Left lung (tissue), 14 donors: ENCODE results near the gene USP53. TPM values are rescaled to one million over a fixed set of nuclear protein-coding genes. Genes with fewer than 3 reads are reported as not detected.
"Not testable (repeated sequence)": the region's sequence is repeated elsewhere in the genome, so short reads cannot be mapped to it uniquely, and the experiment has no call there.

Experiments
- ATAC-seq: fragments of 200-7000 bp; cut with Tn5 transposase; one replicate; pipeline ENCODE4 v1.9.1; 2020; ENCODE audit warnings: moderate library complexity
- DNase-seq, 4 donors: peaks; one replicate each; pipeline ENCODE4 v3.0.0-alpha.2; 2013 to 2020
- H3K27ac ChIP-seq, 2 donors: fragments of 200-600 bp; sonication (generic) in 1 of 2; one replicate each; pipeline versions ENCODE4 v1.5.0 to v1.8.0; 2020 to 2021
- H3K27me3 ChIP-seq, 2 donors: fragments of 200-600 bp; sonication (generic) in 1 of 2; one replicate each; pipeline versions ENCODE4 v1.5.0 to v1.8.0; 2020 to 2021
- H3K36me3 ChIP-seq, 2 donors: fragments of 200-600 bp; sonication (generic) in 1 of 2; one replicate each; pipeline versions ENCODE4 v1.5.0 to v1.8.0; 2020 to 2021
- H3K4me1 ChIP-seq, 2 donors: fragments of 200-600 bp; one replicate each; pipeline ENCODE4 v1.8.0; 2021
- H3K4me3 ChIP-seq, 2 donors: fragments of 200-600 bp; sonication (generic) in 1 of 2; one replicate each; pipeline versions ENCODE4 v1.5.0 to v1.8.0; 2020 to 2021; ENCODE audit warnings: mild to moderate bottlenecking in 1 of 2
- H3K9me3 ChIP-seq, 2 donors: fragments of 200-600 bp; sonication (generic) in 1 of 2; one replicate each; pipeline versions ENCODE4 v1.5.0 to v1.8.0; 2020 to 2021
- intact Hi-C, 2 donors: fragments of 100-400 bp; cut with DNase I; formaldehyde crosslinking; loops; one replicate each; pipeline versions ENCODE4 v1.11.2 to v1.14.2; 2022
- long read RNA-seq, 12 donors: library from polyadenylated mRNA in 2 of 12; unstranded in 2 of 12; transcript quantifications; one replicate each; pipeline ENCODE4 v2.0.0 and lab custom pipeline, GENCODE V29; 2019 to 2026
- polyA plus RNA-seq, 6 donors: library from polyadenylated mRNA; unstranded; fragments of 120-200 nt; gene quantifications; one replicate each; pipeline ENCODE4 v1.2.1, GENCODE V29; 2013; ENCODE audit not compliant: insufficient read length in 6 of 6
- total RNA-seq, 2 donors: library from RNA; stranded (reverse); fragmentation: NEBNext Ultra II Directional; extraction: Animal tissue kit (Norgen Biotek cat#: 25700); gene quantifications; one replicate each; pipeline ENCODE4 v1.2.1, GENCODE V29; 2021
- TF ChIP-seq, protein P1 (sequence below), 2 donors: fragments of 200-600 bp; sonication (generic) in 1 of 2; IDR thresholded peaks; one replicate each; pipeline versions ENCODE4 v1.5.0 to v1.8.0; 2021; ENCODE audit warnings: antibody characterized with exemption in 2 of 2
- donor health status: DM: no; HTN: yes; CAD: no.
- donor health status: DM: no; HTN: no; CAD: no.

Gene USP53
- total RNA-seq: 10 to 100 TPM; 25.4 to 30.0 TPM
- 10 to 100 TPM; 25.9 to 51.5 (median 32.0) TPM for polyA plus RNA-seq
- long read RNA-seq, donor 1: 0 reads
- long read RNA-seq, donor 2, full-length matches to known transcripts: 1 of 604 reads
- long read RNA-seq, donor 2, partial matches to known transcripts: 596 of 604 reads
- long read RNA-seq, donor 2, other reads (novel, unspliced or antisense): 7 of 604 reads
- long read RNA-seq, donor 3: 0 reads
- long read RNA-seq, donor 4, partial matches to known transcripts: 3 of 12 reads
- long read RNA-seq, donor 4, other reads (novel, unspliced or antisense): 8 of 12 reads
- long read RNA-seq, donor 5: 0 reads
- long read RNA-seq, donor 6: 0 reads
- long read RNA-seq, donor 7, full-length matches to known transcripts: 1 of 1 reads
- long read RNA-seq, donor 7, partial matches to known transcripts: 0 of 1 reads
- long read RNA-seq, donor 7, other reads (novel, unspliced or antisense): 0 of 1 reads
- long read RNA-seq, donor 8, partial matches to known transcripts: 8 of 8 reads
- long read RNA-seq, donor 8, other reads (novel, unspliced or antisense): 0 of 8 reads
- long read RNA-seq, donor 9: 0 reads
- long read RNA-seq, donor 10, partial matches to known transcripts: 2 of 4 reads
- long read RNA-seq, donor 10, other reads (novel, unspliced or antisense): 1 of 4 reads
- long read RNA-seq, donor 11: 0 reads
- long read RNA-seq, donor 12: 0 reads

GRCh38 chr4:119212234-119212963, at the start of gene USP53:
Gene USP53 (plus strand): TSS chr4:119212713. CDS start chr4:119239760, 27,047 bp downstream.
- Histone ChIP-seq H3K27me3 (no peaks in the 10 kb centered on the region), H3K4me1 (peaks cover 6 to 22% of the 10 kb centered on the region in 2 donors), H3K27ac (peak within 1 kb of the TSS; percentile 89 to 95), H3K36me3 (no peaks in the 10 kb centered on the region), H3K9me3 (no peaks in the 10 kb centered on the region), H3K4me3 (peak within 1 kb of the TSS; percentile 68 to 71)
- intact Hi-C loops: no loop called here
- DNase-seq: peak; percentile 96 to 99 (median 98)
- ATAC-seq: peak; percentile 96
- TF ChIP-seq, protein P1, sequence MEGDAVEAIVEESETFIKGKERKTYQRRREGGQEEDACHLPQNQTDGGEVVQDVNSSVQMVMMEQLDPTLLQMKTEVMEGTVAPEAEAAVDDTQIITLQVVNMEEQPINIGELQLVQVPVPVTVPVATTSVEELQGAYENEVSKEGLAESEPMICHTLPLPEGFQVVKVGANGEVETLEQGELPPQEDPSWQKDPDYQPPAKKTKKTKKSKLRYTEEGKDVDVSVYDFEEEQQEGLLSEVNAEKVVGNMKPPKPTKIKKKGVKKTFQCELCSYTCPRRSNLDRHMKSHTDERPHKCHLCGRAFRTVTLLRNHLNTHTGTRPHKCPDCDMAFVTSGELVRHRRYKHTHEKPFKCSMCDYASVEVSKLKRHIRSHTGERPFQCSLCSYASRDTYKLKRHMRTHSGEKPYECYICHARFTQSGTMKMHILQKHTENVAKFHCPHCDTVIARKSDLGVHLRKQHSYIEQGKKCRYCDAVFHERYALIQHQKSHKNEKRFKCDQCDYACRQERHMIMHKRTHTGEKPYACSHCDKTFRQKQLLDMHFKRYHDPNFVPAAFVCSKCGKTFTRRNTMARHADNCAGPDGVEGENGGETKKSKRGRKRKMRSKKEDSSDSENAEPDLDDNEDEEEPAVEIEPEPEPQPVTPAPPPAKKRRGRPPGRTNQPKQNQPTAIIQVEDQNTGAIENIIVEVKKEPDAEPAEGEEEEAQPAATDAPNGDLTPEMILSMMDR (IDR thresholded peaks at IDR 0.05): no peak

DNA sequence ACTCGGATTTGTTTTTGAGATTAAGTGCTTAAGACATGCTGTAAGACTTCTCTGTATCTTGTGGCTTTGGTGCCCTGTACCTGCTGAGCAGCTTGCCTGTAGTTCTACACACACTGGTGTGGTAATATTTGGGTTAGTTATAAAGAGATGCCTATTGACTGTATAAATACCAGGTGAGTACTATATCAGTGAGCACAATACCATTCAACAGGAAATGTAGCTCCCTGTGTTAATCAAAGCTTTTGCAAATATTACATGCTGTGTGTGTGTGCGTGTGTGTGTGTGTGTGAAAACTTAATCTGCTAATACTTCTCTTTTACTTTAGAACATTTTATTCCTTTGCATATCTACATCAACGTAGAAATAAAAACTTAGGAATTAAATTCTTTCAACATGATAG, 46.7 kb upstream of the USP53 start:
- no peak for DNase-seq
- Histone ChIP-seq H3K27me3 (no peaks in the 10 kb centered on the region), H3K36me3 (no peaks in the 10 kb centered on the region), H3K4me3 (no peak overlapping the region), H3K4me1 (no peaks in the 10 kb centered on the region), H3K9me3 (no peaks in the 10 kb centered on the region), H3K27ac (no peak overlapping the region)
- TF ChIP-seq, protein P1 (IDR thresholded peaks at IDR 0.05): no peak
- no peak for ATAC-seq
- intact Hi-C loops: no loop called here

- Histone ChIP-seq H3K4me3 (no peak overlapping the region), H3K4me1 (no peaks in the 10 kb centered on the region), H3K9me3 (no peaks in the 10 kb centered on the region), H3K27ac (no peak overlapping the region), H3K36me3 (no peaks in the 10 kb centered on the region), H3K27me3 (no peaks in the 10 kb centered on the region)
- DNase-seq (no peak), ATAC-seq (no peak)
- TF ChIP-seq, protein P1 (IDR thresholded peaks at IDR 0.05): no peak
- intact Hi-C loops: no loop called here
Observed at GRCh38 chr4:119170195-119170594, 42.3 kb upstream of the USP53 start.

DNA sequence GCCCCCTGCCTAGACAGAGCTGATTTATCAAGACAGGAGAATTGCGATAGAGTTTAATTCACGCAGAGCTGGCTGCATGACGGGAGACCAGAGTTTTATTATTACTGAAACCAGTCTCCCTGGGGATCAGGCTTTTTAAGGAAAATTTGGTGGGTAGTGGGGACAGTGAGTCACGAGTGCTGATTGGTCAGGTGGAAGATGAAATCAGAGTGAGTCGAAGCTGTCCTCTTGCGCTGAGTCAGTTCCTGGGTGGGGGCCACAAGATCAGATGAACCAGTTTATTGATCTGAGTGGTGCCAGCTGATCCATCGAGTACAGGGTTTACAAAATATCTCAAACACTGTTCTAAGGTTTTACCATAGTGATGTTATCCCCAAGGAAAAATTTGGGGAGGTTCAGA, 40.3 kb upstream of the USP53 start:
- TF ChIP-seq, protein P1 (IDR thresholded peaks at IDR 0.05): no peak
- no peak overlapping the region for H3K4me3 ChIP-seq
- no peaks in the 10 kb centered on the region for H3K4me1 ChIP-seq
- no peaks in the 10 kb centered on the region for H3K27me3 ChIP-seq
- no peak for ATAC-seq
- no peak for DNase-seq
- H3K36me3 ChIP-seq: no peaks in the 10 kb centered on the region
- H3K27ac ChIP-seq: no peak overlapping the region
- no peaks in the 10 kb centered on the region for H3K9me3 ChIP-seq
- intact Hi-C loops: no loop called here

- H3K36me3 ChIP-seq, H3K9me3 ChIP-seq, ATAC-seq, H3K27me3 ChIP-seq, intact Hi-C loops, H3K27ac ChIP-seq, H3K4me3 ChIP-seq, H3K4me1 ChIP-seq: not testable (repeated sequence)
- DNase-seq: peak in 1 of 4 donors; percentile 75
Observed at GRCh38 chr4:119173729-119174361, 38.7 kb upstream of the USP53 start.
